SIG-M5 (cell line): ENCODE results near the gene GALNT14.

ENCODE experiments used
- DNase-seq: peaks from one replicate; lab custom pipeline; 2025; lab: John Stamatoyannopoulos, UW

Gene GALNT14

DNA sequence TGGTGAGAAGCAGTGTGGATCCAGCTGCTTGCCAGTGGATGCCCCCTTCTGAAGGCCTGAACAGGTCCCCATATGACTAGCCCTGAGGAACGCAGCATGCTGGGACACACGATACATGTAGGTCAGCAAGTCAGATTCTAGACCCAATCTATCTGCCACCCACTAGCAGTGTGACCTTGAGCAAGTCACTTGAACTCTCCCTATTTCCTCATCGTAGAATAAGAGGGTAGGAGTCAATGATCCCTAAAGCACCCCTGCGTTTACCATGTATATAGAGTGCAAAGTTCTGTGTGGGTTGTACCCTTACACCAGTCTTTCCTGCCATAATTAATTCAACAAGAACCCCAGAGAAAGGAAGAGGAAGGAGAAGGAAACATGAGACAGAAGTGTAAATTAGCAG, 123.7 kb downstream of the GALNT14 start:
- no peak for DNase-seq

DNA sequence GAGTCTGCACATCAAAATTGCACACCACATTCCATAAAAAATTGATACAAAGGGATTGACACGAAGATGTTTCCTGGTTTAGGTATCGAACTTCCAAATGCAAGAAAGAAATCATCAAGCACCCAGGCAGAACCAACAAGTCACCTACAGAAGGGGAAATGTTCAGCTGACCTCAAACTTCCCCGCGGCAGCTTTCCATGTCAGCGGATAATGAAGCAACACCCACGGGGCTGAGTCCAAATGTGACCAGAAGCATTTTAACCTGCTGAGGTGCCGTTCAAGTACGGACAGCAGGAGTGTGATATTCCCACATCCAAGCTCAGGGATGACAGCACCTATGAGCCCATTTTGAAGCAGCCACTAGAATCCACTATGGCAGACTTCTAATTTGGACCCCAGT, 124.9 kb downstream of the GALNT14 start:
- DNase-seq: no peak

DNA sequence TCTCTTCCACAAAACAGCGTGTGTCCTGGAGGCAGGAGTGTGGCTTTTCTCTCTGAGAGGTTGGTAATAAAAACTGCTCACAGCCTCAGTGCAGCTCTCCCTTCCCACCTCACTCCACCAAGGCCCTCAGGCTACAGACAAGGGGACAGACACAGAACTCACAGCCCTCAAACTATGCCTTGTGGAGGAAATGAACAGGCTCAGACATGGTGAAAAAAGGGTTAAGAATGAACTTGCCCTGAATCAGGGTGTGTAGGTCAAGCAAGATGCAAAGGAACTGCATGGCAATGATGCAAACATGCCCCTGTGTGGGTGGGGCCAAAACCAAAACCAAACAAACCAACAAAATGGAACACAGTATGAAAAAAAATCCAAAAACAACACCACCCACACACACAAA, 125.8 kb downstream of the GALNT14 start:
- DNase-seq: no peak

DNA sequence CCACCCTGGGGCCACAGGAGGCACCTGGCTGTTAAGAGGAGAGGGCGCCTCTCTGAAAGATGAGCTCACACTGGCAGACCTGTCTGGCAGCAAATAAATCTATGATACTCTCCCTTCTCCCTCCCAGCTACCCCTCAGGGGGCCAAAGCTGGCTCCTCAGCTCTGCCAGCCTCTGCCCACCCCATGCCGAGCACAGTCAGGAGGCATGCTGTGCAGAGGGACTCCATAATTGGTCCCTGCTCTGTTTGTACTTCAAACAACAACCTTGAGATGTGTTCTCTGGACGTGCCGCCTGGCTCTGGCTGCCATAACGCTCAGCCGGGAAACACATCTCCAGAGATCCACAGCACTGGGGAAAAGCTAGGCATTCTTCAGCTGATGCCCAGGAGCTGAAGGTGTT, 126.7 kb downstream of the GALNT14 start:
- no peak for DNase-seq

DNA sequence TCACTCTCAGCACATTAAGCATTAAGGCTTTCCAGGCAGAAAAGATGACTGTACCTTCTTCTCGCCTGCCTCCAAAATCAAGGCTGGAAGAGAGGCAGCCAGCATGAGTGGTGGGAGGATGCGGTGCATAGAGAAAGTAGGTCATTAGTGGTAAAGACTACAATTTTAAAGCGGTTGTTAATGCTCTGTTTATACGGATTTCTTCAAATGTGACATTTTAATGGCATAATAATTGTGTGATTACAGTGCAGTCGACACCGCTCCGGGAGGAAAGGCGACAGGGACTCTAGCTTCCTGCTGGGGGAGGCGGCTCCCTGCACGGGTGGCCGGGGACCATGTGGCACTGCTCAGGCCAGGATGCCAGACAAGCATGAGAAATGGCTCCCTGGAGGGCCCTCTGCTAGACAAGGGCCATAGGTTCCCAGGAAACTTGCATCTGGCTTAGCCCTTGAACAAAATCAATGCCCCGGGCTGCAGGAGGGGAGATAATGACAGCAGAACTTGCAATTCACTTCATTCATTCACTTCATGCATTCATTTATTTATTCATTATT, 129.6 kb downstream of the GALNT14 start:
- DNase-seq: no peak

DNA sequence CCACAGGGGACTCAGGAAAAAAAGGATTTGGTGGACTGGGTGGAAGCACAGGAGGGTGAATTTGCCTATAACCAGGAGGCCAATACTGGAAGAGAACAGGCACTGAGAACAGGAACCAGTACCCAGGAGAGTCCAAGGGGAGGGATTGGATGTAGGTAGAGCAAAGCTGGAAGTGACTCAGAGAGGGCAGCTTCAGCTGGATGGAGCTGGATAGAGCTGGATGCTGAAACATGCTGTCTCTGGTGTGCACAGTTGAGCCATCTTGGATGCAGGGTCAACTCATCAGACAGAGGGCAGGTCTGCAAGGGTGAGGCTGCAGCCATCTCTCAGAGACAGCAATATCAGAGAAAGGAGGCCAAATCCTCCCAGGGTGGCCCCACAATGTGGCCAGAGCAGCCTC, 134.0 kb downstream of the GALNT14 start:
- DNase-seq: no peak

DNA sequence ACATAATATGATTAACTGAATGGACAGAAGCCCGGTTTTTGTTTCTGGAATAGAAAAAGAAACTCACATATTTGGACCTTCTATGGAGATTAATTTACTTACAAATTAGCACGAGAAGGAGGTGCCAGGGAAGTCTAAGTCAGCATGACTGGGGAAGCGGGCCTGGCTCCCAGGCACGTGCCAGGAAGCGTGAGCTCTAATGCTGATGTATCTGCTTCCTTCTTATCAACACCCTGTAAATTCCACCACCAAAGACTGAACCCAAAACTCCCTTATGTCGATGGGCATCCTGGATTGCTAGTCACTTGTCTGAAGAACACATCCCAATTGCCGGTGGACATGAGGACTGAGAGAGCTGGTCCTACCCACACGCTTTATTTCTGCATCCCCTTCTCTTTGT, 134.5 kb downstream of the GALNT14 start:
- DNase-seq: no peak

DNA sequence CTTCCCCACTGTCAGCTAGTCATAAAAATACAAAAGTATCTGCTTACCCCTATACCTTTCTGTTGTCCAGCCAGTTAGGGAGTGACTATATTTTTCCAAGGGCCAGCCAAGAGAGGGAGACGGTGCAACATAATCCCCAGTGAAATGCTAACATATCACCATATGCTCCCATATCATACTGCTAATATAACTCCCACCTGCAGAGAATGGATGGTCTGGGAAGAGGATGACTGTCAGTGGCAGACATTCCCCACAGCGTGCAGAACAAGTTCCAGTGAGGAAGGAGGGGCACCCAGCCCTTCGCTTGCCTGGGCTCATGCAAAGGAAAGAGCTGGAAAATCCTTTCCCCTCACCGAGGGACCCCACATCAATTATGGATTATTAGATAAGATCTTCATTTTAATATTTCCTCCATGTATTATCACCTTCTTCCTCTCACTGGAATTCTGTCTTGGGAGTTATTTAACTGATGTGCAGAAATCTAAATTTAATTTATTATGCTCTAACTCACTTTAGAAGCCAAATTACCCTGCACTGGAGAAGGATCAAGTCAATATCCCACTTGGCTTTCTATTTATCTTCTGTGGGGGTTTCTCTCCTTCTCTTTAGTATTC, 135.6 kb downstream of the GALNT14 start:
- no peak for DNase-seq

DNA sequence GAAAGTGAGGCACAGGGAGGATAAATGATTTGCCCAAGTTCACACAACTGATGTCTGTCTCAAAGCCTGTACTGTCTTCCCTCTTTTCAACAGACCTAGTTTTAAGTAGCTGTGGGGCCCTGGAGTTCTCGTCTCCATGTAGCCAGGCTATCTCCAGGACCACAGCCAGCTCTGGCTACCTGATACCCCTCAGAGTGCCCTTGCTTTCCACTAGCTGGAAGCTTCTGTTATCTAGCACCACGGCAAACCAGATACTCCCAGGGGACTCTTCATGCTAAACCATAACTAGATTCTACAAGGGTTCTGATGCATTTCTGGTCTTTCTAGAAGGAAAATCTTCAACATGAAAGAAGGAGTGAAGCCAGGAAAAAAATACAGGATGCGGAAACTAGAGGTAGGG, 137.3 kb downstream of the GALNT14 start:
- no peak for DNase-seq

DNA sequence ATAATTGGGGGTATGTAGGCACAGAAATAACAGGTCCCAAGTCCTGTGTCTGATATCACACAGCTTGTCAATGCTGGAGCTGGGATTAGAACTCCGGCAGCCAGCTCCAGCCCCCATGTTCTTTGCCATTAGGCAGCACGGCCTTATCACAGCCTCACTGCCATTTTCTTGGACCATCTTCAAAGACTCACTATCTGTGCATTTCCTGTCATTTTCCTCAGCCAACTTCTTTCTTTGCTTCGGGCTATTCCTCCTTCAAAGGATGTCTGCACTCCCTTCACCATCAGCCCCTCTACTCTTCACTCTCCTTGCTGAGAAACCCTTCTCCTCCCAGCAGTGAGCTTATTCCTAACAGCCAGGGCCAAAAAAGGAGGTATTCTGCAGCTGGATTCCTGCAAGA, 139.6 kb downstream of the GALNT14 start:
- DNase-seq: no peak

DNA sequence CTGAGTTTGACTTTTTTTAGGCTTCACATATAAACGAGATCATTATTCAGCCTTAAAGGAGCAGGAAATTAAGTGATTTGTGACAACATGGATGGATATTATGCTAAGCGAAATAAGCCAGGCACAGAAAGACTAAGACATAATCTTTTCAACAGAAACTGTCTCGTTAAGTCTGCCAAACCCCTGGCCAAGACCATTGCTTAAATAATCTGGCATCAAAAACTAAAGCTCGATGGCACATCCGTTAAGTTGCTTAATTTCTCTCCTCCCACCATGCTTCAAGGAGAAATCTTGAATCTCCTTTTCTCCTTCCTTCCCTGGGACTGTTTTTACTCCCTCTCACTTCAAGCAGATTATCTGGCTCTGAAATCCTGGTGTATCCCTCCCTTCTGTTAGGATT, 140.3 kb downstream of the GALNT14 start:
- DNase-seq: no peak

DNA sequence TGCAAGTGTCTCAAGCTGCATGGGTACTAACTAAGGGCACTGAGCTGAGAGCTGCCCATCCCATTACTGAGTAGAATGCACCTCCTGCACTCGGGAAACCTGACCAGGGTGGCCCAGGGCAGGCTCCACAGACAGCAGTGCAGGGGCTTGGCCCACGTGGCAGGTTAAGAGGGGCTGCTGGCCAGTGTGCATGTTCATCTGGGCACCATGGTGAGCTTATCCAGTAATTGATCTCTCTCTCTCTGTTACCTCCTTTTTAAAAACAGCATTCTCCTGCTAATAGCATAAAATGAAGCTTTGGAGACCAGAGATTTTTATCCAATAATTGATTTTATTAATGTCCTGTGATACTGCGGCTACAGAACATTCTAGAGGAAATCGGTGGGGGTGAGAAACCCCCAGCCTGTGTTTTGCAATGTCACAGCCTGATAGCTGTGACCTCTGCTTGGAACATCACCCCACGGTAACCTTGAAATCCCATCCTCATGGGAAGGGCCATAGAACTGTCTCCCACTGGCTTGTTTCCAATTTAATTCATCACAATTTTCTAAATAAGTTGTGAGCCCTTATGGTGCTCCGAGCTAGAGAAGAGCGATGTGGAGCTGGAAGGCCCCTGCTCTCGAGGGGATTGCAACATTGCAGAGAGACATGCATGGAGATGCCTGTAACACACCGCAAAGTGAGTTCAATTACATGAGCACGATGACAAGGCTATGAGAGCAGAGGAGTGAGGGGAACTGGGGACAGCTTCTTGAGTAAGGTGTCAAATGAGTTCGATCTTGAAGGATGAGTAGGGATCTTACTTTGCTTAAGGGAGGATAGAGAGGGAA, 143.8 kb downstream of the GALNT14 start:
- DNase-seq: no peak

DNA sequence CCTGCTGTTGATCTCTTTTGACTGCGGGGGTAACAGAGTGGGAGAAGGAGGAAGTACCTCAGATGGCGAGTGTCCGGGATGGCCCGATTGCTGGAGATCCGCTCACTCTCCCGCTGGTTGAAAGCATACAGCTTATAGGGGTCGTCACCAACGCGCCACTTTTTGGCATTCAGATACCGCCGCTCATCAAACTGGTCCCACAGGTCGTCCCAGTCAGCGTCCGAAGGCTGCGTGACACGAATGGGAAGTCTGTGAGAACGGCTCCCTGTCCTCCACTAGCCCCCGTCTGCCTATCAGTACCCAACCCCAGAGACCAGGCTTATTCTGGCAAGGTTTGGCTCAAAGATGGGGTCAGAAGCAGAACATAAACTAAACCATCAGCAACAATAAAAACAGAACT, 145.5 kb downstream of the GALNT14 start:
- no peak for DNase-seq

DNA sequence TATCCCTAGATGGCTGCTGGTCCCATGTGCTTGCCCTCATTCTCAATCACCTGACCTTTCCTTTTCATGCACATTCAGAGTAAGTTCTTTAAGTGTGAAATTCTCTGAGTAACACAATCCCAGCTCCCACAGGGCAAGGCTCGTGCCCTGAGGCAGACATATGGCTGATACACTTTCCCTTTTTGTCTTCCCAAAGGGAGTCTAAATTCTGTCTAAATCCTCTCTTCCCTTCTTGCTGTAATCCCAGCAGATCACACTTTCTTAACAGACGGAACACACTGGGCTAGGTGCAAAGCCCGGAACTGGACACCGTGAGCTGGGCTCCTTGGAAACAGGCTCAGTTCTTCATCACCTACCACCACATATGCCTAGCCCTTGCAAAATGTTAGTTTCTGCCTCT, 147.6 kb downstream of the GALNT14 start:
- no peak for DNase-seq

DNA sequence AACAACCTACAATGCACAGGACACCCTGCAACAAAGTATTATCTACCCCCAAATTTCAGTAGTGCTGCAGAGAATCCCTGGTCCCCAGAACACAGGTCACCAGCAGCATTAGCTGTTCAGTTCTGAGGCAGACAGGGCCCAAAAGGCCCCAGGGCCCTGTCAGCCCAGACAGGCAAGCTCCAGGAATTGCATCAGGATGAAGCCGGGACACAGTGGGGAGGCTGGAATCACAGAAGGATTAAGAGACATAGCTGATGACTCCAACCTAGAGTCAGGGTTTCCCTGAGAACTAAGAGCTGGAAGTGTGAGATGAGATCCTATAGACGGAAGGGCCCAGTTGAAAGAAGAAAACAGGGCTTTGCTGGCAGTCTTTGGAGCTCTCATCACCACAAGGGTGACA, 148.1 kb downstream of the GALNT14 start:
- DNase-seq: no peak

DNA sequence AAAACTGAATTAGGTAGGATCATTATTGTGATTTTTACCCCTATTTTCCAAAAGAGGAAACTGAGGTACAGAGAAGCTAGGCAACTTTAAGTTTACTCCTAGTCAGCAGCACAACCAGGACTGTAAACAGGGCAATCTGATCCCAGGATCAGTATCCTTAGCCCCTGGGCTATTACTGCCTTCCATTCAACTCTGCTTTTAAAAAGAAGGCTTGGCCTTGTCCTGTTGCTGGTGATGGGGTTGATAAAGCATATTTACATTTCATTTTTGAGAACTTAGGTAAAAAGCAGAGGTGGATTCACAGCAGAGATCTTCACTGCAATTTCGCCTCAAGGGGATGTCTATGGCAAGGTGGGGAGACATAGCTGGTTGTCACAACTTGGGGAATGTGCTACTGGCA, 148.5 kb downstream of the GALNT14 start:
- DNase-seq: no peak

DNA sequence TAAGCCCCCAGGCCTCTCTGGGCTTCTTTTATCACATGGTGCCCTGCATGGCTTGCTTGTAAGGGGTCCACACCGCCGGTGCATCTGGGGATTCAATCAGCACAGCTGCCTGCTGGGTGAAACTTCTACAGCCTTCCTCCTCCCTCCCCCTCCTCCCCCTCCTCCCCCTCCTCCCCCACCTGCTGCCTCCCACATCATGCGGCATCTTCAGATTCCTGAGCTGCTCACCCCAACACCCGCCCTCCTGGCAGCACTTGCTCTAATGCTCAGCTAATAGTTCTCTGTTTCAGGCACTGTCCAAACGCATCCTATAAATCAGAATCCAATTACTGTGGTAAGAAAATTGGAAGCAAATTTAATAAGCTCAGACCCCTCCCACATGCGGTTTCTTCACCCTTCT, 150.7 kb downstream of the GALNT14 start:
- no peak for DNase-seq

DNA sequence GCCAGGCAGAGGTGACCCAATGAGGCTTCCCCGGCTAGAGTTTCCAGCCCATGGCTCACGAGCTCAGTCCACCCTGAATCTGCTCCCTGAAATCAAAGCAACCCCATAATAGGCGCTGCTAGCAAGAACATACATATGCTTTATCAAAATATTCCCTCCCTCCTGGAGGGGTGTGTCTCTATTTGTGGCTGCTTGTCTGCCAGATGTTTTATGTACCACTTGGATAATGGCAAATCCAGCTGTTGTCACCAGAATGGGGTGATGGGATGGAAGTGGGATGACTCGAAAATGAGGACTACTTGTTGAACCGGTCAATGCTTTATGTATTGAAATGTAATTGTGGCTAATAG, 152.0 kb downstream of the GALNT14 start:
- no peak for DNase-seq

DNA sequence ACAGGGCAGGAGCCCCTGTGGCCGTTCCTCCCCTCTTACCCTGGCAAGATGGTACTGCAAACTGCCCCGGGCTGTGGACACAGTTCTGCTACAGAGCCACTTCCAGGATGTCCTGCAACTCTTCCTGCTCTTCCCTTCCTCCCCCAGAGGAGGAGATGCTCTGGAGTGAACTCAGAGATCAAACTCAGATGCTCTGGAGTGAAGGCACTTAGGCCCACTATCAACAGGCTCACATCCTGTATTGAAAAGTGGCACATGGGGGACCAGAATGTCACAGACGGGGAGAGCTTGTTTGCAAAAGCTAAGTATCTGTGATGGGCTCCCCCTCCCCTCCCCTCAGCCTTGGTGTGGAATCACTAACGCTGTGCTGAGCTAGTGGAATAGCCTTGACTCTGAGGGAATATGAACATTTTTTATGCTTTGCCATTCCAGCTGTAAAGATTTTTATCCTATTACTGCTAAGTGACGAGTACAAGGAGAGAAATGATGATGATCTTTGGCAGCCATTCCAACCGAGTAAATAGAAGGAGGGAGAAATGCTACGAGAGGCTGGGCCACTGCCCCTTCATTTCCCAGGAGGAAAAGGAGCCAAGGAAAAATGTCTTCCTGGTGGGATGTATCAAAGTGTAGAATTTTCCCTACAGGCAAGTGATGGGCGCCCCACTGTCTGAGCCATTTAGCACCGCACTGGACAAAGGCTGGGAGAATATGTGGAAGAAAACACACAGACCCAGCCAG, 152.6 kb downstream of the GALNT14 start:
- DNase-seq: no peak

DNA sequence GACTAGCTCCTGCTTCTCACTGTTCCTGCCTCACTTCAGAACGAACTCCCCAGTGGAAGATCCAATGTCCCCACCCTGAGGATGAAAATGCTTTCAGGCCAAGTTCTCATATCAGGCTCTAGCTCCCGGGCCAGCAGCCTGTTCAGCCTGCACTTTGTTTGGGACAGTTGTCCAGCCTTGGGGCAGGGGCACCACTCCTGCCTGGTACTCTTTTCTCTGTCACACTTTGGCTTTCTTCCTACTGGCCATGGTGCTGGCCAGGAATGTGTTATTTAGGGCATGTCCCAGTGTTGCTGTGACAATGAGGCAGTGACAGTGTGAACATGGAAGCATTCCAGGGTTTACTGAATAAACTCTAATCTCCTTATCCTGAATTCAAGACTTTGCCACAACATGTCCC, 154.1 kb downstream of the GALNT14 start:
- DNase-seq: no peak

DNA sequence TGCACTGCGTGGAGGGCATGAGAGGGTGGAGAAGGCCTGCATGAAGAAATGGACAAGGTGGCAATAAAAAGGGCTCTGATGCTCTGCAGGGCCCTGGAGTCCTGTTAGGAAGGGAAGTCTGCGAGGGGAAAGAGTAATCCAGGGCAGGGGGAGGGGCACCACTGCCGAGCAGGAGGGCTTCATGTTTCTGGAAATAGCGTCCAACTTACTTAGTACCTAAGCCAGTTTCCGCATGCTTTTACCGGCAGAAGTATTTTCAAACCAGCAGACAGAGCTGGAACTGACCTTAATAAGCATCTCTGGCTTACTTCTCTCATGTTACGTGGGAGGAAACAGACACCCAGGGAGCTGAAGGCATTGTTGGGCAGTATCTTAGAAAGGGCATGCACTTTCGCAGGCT, 156.7 kb downstream of the GALNT14 start:
- no peak for DNase-seq

DNA sequence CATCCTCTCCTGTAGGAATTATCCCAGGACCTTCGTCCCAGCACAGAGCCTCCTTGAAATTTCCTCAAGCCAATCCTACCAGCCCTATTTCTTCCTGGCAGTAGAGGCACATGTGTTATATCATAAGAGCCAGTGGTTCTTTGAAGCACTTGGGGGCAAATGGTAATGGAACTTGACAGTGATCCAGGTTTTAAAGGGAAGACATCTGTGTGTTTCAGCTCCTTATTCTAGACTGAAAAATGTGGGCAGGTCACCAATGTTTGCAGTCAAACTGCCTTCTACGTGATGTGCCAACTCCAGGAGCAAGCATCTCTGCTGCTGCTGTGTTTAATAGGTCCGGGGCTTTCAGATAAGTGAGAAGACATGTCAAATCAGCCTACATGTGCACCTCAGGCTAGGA, 157.1 kb downstream of the GALNT14 start:
- DNase-seq: no peak

DNA sequence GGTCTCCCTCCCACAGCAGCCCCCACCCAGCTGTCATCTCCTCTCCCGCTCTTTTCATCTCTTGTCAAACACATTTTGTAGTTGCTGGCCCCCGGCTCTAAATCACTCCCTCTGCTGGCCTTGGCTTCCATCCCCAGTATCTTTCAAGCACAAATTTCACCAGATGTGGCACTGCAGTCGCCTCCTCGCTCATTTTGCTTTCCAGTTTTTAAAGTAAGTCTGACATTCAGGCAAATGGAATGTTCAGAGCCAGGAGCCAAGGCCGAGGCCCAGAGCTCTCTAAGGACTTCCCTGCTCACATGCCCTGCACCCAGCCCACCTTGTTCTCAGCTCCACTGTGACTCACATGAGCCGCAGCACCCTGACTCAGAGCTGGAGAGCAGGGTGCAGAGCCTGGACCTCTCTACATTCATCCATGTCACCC, 158.4 kb downstream of the GALNT14 start:
- DNase-seq: no peak
